Trophoblast cell (in vitro differentiated cells and primary cell): ENCODE data around the gene SDK2.

Experiments
- DNase-seq, 2 donors: peaks; one replicate each; pipeline ENCODE4 v3.0.0-alpha.2; 2016
- H2AFZ ChIP-seq: 2 replicates; pipeline ENCODE4 v1.6.1; 2013; ENCODE audit warnings: low read length, moderate library complexity, mild to moderate bottlenecking; ENCODE audit not compliant: insufficient read depth, poor library complexity
- H2AK5ac ChIP-seq: 2 replicates; pipeline ENCODE4 v1.6.1; 2013; ENCODE audit warnings: mild to moderate bottlenecking, low read length
- H2BK120ac ChIP-seq: 2 replicates; pipeline ENCODE4 v1.6.1; 2013; ENCODE audit warnings: low read length, mild to moderate bottlenecking, moderate library complexity; ENCODE audit not compliant: insufficient read depth, poor library complexity
- H2BK12ac ChIP-seq: 2 replicates; pipeline ENCODE4 v1.6.1; 2013; ENCODE audit warnings: mild to moderate bottlenecking, low read length, moderate library complexity
- H2BK5ac ChIP-seq: 2 replicates; pipeline ENCODE4 v1.6.1; 2013; ENCODE audit warnings: low read length, low read depth, moderate library complexity, mild to moderate bottlenecking; ENCODE audit not compliant: poor library complexity
- H3K14ac ChIP-seq: 2 replicates; pipeline ENCODE4 v1.6.1; 2013; ENCODE audit warnings: mild to moderate bottlenecking, low read length
- H3K18ac ChIP-seq: 2 replicates; pipeline ENCODE4 v1.6.1; 2013; ENCODE audit warnings: mild to moderate bottlenecking, low read length
- H3K23ac ChIP-seq: 2 replicates; pipeline ENCODE4 v1.6.1; 2013; ENCODE audit warnings: low read length
- H3K27ac ChIP-seq: 2 replicates; pipeline ENCODE4 v1.5.1; 2013; ENCODE audit warnings: low read depth, mild to moderate bottlenecking, inconsistent platforms, low read length, moderate library complexity
- H3K27me3 ChIP-seq: 2 replicates; pipeline ENCODE4 v1.6.1; 2013; ENCODE audit warnings: inconsistent platforms, mild to moderate bottlenecking, low read length, moderate library complexity; ENCODE audit not compliant: insufficient read depth
- H3K36me3 ChIP-seq, 2 experiments: 1 replicate in 1 of 2; 2 replicates in 1 of 2; pipeline ENCODE4 v1.6.1; 2013; ENCODE audit warnings: low read length in 2 of 2, mild to moderate bottlenecking in 2 of 2, moderate library complexity in 1 of 2; ENCODE audit not compliant: insufficient read depth in 2 of 2, control insufficient read depth in 1 of 2
- H3K4ac ChIP-seq: 2 replicates; pipeline ENCODE4 v1.6.1; 2013; ENCODE audit warnings: low read depth, mild to moderate bottlenecking, low read length, moderate library complexity
- H3K4me1 ChIP-seq, 2 experiments: 1 replicate in 1 of 2; 2 replicates in 1 of 2; pipeline ENCODE4 v1.6.1; 2013; ENCODE audit warnings: low read length in 2 of 2, mild to moderate bottlenecking in 2 of 2, moderate library complexity in 1 of 2; ENCODE audit not compliant: insufficient read depth in 2 of 2, control insufficient read depth in 1 of 2
- H3K4me2 ChIP-seq: 2 replicates; pipeline ENCODE4 v1.6.1; 2013; ENCODE audit warnings: inconsistent platforms, mild to moderate bottlenecking, low read length, moderate library complexity
- H3K4me3 ChIP-seq: 2 replicates; pipeline ENCODE4 v1.5.1; 2013; ENCODE audit warnings: mild to moderate bottlenecking, low read depth, low read length, inconsistent platforms
- H3K79me1 ChIP-seq: one replicate; pipeline ENCODE4 v1.6.1; 2013; ENCODE audit warnings: low read length
- H3K79me2 ChIP-seq: 2 replicates; pipeline ENCODE4 v1.6.1; 2013; ENCODE audit warnings: low read length, mild to moderate bottlenecking; ENCODE audit not compliant: control insufficient read depth, insufficient read depth, poor library complexity
- H3K9ac ChIP-seq: 2 replicates; pipeline ENCODE4 v1.6.1; 2013; ENCODE audit warnings: mild to moderate bottlenecking, low read length
- H3K9me3 ChIP-seq: 2 replicates; pipeline ENCODE4 v1.6.1; 2013; ENCODE audit warnings: low read depth, mild to moderate bottlenecking, control low read depth, inconsistent platforms, low read length; ENCODE audit not compliant: insufficient read depth
- H4K12ac ChIP-seq: 2 replicates; pipeline ENCODE4 v1.6.1; 2013; ENCODE audit warnings: low read depth, mild to moderate bottlenecking, low read length, moderate library complexity
- H4K8ac ChIP-seq: 2 replicates; pipeline ENCODE4 v1.6.1; 2013; ENCODE audit warnings: low read depth, mild to moderate bottlenecking, low read length, moderate library complexity
- H4K91ac ChIP-seq: one replicate; pipeline ENCODE4 v1.6.1; 2013; ENCODE audit warnings: low read depth, mild to moderate bottlenecking, low read length, moderate library complexity
- WGBS: extraction: QIAGEN DNeasy Blood & Tissue Kit; methylation state at CpG from one replicate; pipeline ENCODE4 v1.1.7; 2013; ENCODE audit warnings: missing lambda C conversion rate; ENCODE audit not compliant: insufficient read length, insufficient coverage; ENCODE audit errors: extremely low coverage; 5-methylcytosine and 5-hydroxymethylcytosine counted together

SDK2 gene

DNA sequence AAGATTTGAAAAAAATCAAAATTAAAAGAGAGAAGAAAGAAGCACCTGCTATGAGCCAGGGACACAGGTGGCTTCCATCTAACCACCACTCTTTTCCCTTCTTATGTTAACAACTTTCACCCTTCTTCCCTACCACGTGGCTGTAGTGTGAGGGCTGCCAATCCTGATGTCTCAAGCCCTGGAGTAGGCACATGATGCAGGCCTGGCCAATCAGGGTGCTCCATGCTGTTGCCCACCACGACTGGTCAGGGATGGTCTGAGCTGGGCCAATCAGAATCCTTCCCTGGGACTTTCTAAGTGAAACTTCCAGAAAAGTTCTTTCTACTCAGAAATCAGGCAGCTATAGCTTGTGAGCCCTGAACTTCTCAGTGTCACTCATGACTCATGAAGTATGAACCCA lies 140.7 kb downstream of the SDK2 start:
- WGBS: no CpG with 5 or more reads among the region's 2 CpGs
- Histone ChIP-seq H4K8ac (no peak overlapping the region), H2BK5ac (no peak overlapping the region), H3K23ac (no peak overlapping the region), H3K18ac (no peak overlapping the region), H3K27me3 (no peaks in the 10 kb centered on the region), H3K9me3 (peaks cover 3% of the 10 kb centered on the region), H3K4me3 (no peak overlapping the region), H3K79me2 (no peaks in the 10 kb centered on the region), H3K4me1 (no peaks in the 10 kb centered on the region), H3K14ac (no peak overlapping the region), H4K12ac (no peak overlapping the region), H3K27ac (no peak overlapping the region), H2AK5ac (no peak overlapping the region), H3K36me3 (no peaks in the 10 kb centered on the region), H3K4me2 (no peak overlapping the region), H2AFZ (no peak overlapping the region), H4K91ac (no peak overlapping the region), H3K79me1 (no peaks in the 10 kb centered on the region), H2BK120ac (no peak overlapping the region), H3K9ac (no peak overlapping the region), H2BK12ac (no peak overlapping the region), H3K4ac (no peak overlapping the region)
- no peak for DNase-seq

DNA sequence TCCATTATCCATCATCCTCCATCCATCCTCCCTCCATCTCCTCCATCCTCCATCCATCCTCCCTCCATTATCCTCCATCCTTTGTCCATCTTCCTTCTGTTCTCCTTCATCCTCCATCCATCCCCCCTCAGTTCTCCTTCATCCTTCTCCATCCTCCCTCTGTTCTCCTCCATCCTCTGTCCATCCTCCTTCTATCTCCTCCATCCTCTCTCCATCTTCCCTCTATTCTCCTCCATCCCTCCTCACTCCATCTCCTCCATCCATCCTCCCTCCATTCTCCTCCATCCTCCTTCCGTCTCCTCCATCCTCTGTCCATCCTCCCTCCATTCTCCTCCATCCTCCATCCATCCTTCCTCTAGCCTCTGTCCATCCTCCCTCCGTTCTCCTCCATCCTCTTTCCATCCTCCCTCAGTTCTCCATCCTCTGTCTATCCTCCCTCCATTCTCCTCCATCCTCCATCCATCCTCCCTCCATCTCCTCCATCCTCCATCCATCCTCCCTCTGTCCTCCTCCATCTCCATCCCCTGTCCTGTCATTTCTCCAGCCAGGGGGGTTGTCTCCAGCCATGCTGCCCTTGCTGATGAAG lies 143.7 kb downstream of the SDK2 start:
- H3K36me3 ChIP-seq: no peaks in the 10 kb centered on the region
- peaks cover 6% of the 10 kb centered on the region for H3K9me3 ChIP-seq
- no peaks in the 10 kb centered on the region for H3K79me2 ChIP-seq
- no peak overlapping the region for H3K4ac ChIP-seq
- no peak overlapping the region for H3K18ac ChIP-seq
- H2BK12ac ChIP-seq: no peak overlapping the region
- no peak overlapping the region for H3K23ac ChIP-seq
- H2AFZ ChIP-seq: no peak overlapping the region
- no peaks in the 10 kb centered on the region for H3K27me3 ChIP-seq
- H3K4me3 ChIP-seq: no peak overlapping the region
- no peak overlapping the region for H2AK5ac ChIP-seq
- WGBS: 100% methylated on average over 2 of the region's 2 CpGs
- no peak overlapping the region for H2BK5ac ChIP-seq
- no peak overlapping the region for H3K4me2 ChIP-seq
- no peak overlapping the region for H2BK120ac ChIP-seq
- H3K9ac ChIP-seq: no peak overlapping the region
- no peak overlapping the region for H3K27ac ChIP-seq
- no peaks in the 10 kb centered on the region for H3K79me1 ChIP-seq
- H4K8ac ChIP-seq: no peak overlapping the region
- no peak overlapping the region for H3K14ac ChIP-seq
- no peak overlapping the region for H4K12ac ChIP-seq
- no peak for DNase-seq
- H3K4me1 ChIP-seq: no peaks in the 10 kb centered on the region
- no peak overlapping the region for H4K91ac ChIP-seq

DNA sequence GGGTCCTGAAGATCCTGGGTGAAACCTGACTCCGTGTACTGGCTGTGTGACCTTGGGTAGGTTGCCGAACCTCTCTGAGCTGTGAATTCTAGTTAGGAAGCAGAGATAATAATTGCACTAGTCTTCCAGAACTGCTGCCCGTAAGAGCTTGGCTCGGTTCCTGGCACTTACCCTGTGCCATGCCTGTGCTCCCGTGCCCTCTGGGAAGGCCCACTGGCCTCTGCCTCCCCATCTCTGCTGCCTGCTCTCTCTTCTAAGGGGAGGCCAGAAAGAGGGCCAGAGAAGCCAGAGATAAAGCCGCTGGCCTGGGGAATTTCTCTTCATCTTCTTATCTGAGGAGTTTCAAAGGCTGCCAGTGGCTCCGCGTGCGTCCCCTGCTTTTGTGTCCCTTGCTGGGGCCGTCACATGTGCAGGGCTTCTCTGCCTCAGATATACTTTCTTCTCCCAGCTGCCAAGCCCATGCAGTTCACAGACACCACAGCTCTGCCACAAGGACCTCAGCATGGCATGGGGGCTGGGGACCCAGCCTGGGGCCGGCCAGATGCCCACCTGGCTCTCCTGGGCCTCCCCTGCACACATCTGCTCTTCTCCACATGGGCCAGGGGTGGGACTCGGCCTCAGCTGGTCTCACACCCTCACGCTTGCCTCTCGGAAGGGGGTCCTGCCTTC lies 145.2 kb downstream of the SDK2 start:
- H3K4me2 ChIP-seq: no peak overlapping the region
- WGBS: no CpG with 5 or more reads among the region's 14 CpGs
- H3K27ac ChIP-seq: no peak overlapping the region
- no peak overlapping the region for H4K91ac ChIP-seq
- no peak overlapping the region for H3K14ac ChIP-seq
- no peak overlapping the region for H3K23ac ChIP-seq
- H4K12ac ChIP-seq: no peak overlapping the region
- H3K36me3 ChIP-seq: no peaks in the 10 kb centered on the region
- H3K4me3 ChIP-seq: no peak overlapping the region
- H3K4me1 ChIP-seq: no peaks in the 10 kb centered on the region
- H2BK120ac ChIP-seq: no peak overlapping the region
- H3K4ac ChIP-seq: no peak overlapping the region
- no peak overlapping the region for H2AK5ac ChIP-seq
- no peak overlapping the region for H2BK12ac ChIP-seq
- no peaks in the 10 kb centered on the region for H3K79me1 ChIP-seq
- peaks cover 6% of the 10 kb centered on the region for H3K9me3 ChIP-seq
- H2AFZ ChIP-seq: no peak overlapping the region
- H4K8ac ChIP-seq: no peak overlapping the region
- no peak for DNase-seq
- no peak overlapping the region for H3K9ac ChIP-seq
- no peak overlapping the region for H3K18ac ChIP-seq
- H2BK5ac ChIP-seq: no peak overlapping the region
- H3K79me2 ChIP-seq: no peaks in the 10 kb centered on the region
- H3K27me3 ChIP-seq: no peaks in the 10 kb centered on the region

- Histone ChIP-seq H4K12ac (no peak overlapping the region), H2BK12ac (no peak overlapping the region), H3K9me3 (peaks cover 6% of the 10 kb centered on the region), H2BK120ac (no peak overlapping the region), H3K4me3 (no peak overlapping the region), H3K36me3 (no peaks in the 10 kb centered on the region), H4K91ac (no peak overlapping the region), H3K4me1 (peaks cover 0 to 2% of the 10 kb centered on the region in 2 experiments), H3K4me2 (no peak overlapping the region), H3K79me2 (no peaks in the 10 kb centered on the region), H2AK5ac (no peak overlapping the region), H3K14ac (no peak overlapping the region), H3K23ac (no peak overlapping the region), H2AFZ (no peak overlapping the region), H3K4ac (no peak overlapping the region), H3K27me3 (no peaks in the 10 kb centered on the region), H4K8ac (no peak overlapping the region), H3K9ac (no peak overlapping the region), H3K18ac (no peak overlapping the region), H2BK5ac (no peak overlapping the region), H3K79me1 (no peaks in the 10 kb centered on the region), H3K27ac (no peak overlapping the region)
- WGBS: no CpG with 5 or more reads among the region's 8 CpGs
- no peak for DNase-seq
Observed at GRCh38 chr17:73498176-73498575, 146.1 kb downstream of the SDK2 start.
